CD4-positive, alpha-beta T cell (primary cell): ENCODE data around the gene AHCYL2. TPM values are rescaled to one million over a fixed set of nuclear protein-coding genes. Genes with fewer than 3 reads are reported as not detected.

ENCODE experiments used
- ATAC-seq: fragments of 200-7000 bp; cut with Tn5 transposase; one replicate; pipeline ENCODE4 v1.10.0; 2022; ENCODE audit warnings: mild to moderate bottlenecking; ENCODE audit not compliant: poor library complexity
- CTCF ChIA-PET: fragments of 350-600 bp; sonication (Branson Sonifier 250); formaldehyde crosslinking; loops from one replicate; lab custom pipeline; 2021; ENCODE audit warnings: antibody characterized with exemption, inconsistent platforms; lab: Charles Lee
- POLR2A ChIA-PET: fragments of 350-600 bp; sonication (Branson Sonifier 250); formaldehyde crosslinking; loops from one replicate; lab custom pipeline; 2021; ENCODE audit warnings: antibody characterized with exemption, inconsistent platforms; lab: Charles Lee
- DNase-seq, 14 experiments: peaks; one replicate each; pipeline ENCODE4 v3.0.0-alpha.2; 2013 to 2020; ENCODE audit warnings: mixed read lengths in 2 of 14
- H3K27ac ChIP-seq, 2 donors: one replicate each; pipeline versions ENCODE4 v1.5.1 to v1.7.0; 2013; ENCODE audit warnings: low read length in 2 of 2, low read depth in 1 of 2, mild to moderate bottlenecking in 1 of 2
- H3K27me3 ChIP-seq, 2 experiments: 1 replicate in 1 of 2; 2 replicates in 1 of 2; pipeline versions ENCODE4 v1.6.1 to v1.7.0; 2013; ENCODE audit warnings: low read length in 2 of 2, control low read depth in 1 of 2, mild to moderate bottlenecking in 1 of 2, moderate library complexity in 1 of 2; ENCODE audit not compliant: insufficient read depth in 2 of 2, control insufficient read depth in 1 of 2
- H3K36me3 ChIP-seq: one replicate; pipeline ENCODE4 v1.6.1; 2013; ENCODE audit warnings: low read length, control low read depth; ENCODE audit not compliant: insufficient read depth
- H3K4me1 ChIP-seq: one replicate; pipeline ENCODE4 v1.6.1; 2013; ENCODE audit warnings: low read length, control low read depth; ENCODE audit not compliant: insufficient read depth
- H3K4me3 ChIP-seq: one replicate; pipeline ENCODE4 v1.5.1; 2013; ENCODE audit warnings: mild to moderate bottlenecking, low read length, moderate library complexity
- H3K9me3 ChIP-seq, 2 experiments: 1 replicate in 1 of 2; 2 replicates in 1 of 2; pipeline versions ENCODE4 v1.6.1 to v1.7.0; 2013; ENCODE audit warnings: low read length in 2 of 2, mild to moderate bottlenecking in 2 of 2, control low read depth in 1 of 2, moderate library complexity in 1 of 2; ENCODE audit not compliant: control insufficient read depth in 1 of 2, insufficient read depth in 1 of 2
- H3K27ac Mint-ChIP-seq: one replicate; pipeline ENCODE4 v1.8.0; 2020; ENCODE audit warnings: mixed read lengths
- H3K27me3 Mint-ChIP-seq: one replicate; pipeline ENCODE4 v1.8.0; 2021; ENCODE audit warnings: mixed read lengths
- H3K36me3 Mint-ChIP-seq: one replicate; pipeline ENCODE4 v1.8.0; 2021; ENCODE audit warnings: low read depth, mixed read lengths
- H3K4me1 Mint-ChIP-seq: one replicate; pipeline ENCODE4 v1.8.0; 2021; ENCODE audit warnings: low read depth, mixed read lengths
- H3K4me3 Mint-ChIP-seq: one replicate; pipeline ENCODE4 v1.8.0; 2020; ENCODE audit warnings: mild to moderate bottlenecking, mixed read lengths
- H3K9me3 Mint-ChIP-seq: one replicate; pipeline ENCODE4 v1.8.0; 2020; ENCODE audit warnings: mixed read lengths
- CTCF ChIP-seq: fragments of 200-600 bp; IDR thresholded peaks from one replicate; pipeline ENCODE4 v1.8.0; 2022; ENCODE audit warnings: antibody characterized with exemption, mild to moderate bottlenecking
- intact Hi-C, 2 experiments: fragments of 100-400 bp; cut with DNase I in 1 of 2; cut with micrococcal nuclease in 1 of 2; formaldehyde crosslinking; loops; one replicate each; pipeline versions ENCODE4 v1.15.1 to v1.9.0; 2023 to 2025; cut with DNase I, micrococcal nuclease
- total RNA-seq, 174 experiments: library from RNA in 2 of 174; stranded (reverse) in 2 of 174; gene quantifications; one replicate each; pipeline ENCODE4 v1.2.3 and lab custom pipeline; 2021 to 2026

The AHCYL2 gene
- total RNA-seq, 2 experiments from 2014 or later: 5.8 to 6.0 TPM

- peak in 3 of 14 experiments; percentile 12 to 15 (median 14) for DNase-seq
- Histone ChIP-seq H3K4me1 (peaks cover 13% of the 10 kb centered on the region), H3K27ac (no peak within 1 kb of the TSS), H3K9me3 (no peaks in the 10 kb centered on the region), H3K27me3 (peaks cover 25 to 43% of the 10 kb centered on the region in 2 experiments), H3K36me3 (no peaks in the 10 kb centered on the region), H3K4me3 (peak within 1 kb of the TSS; percentile 38)
- Mint-ChIP-seq H3K36me3 (no peaks in the 10 kb centered on the region), H3K9me3 (no peaks in the 10 kb centered on the region), H3K27me3 (peaks cover 73% of the 10 kb centered on the region), H3K4me3 (peak within 1 kb of the TSS; percentile 87), H3K27ac (no peak within 1 kb of the TSS), H3K4me1 (peaks cover 12% of the 10 kb centered on the region)
- ChIA-PET CTCF (no interaction called here), POLR2A (interaction anchor here (1.7 kb wide), 1 partner anchor 22 kb away, joined by 4 read pairs; no protein-coding TSS in a partner anchor)
- intact Hi-C loops: no loop called here
- ATAC-seq: peak; percentile 44
- no peak for TF ChIP-seq CTCF
Observed at GRCh38 chr7:129188372-129188891, 36.4 kb upstream of the AHCYL2 start, which contains the start of gene SMO. Gene SMO (plus strand): TSS chr7:129188633. CDS start chr7:129189152, 519 bp downstream.

- Histone ChIP-seq H3K4me1 (peaks cover 13% of the 10 kb centered on the region), H3K4me3 (peak overlapping the region; percentile 38), H3K36me3 (no peaks in the 10 kb centered on the region), H3K27me3 (peaks cover 25 to 43% of the 10 kb centered on the region in 2 experiments), H3K27ac (no peak overlapping the region), H3K9me3 (no peaks in the 10 kb centered on the region)
- ChIA-PET POLR2A (interaction anchor here (0.6 to 1.7 kb wide), 2 partner anchors 19 to 22 kb away, joined by 3 to 4 read pairs; no protein-coding TSS in a partner anchor), CTCF (no interaction called here)
- ATAC-seq (peak; percentile 21), DNase-seq (peak in 1 of 14 experiments; percentile 9)
- no peak for TF ChIP-seq CTCF
- intact Hi-C loops: no loop called here
- Mint-ChIP-seq H3K4me1 (peaks cover 12% of the 10 kb centered on the region), H3K27ac (no peak overlapping the region), H3K9me3 (no peaks in the 10 kb centered on the region), H3K27me3 (peaks cover 73% of the 10 kb centered on the region), H3K36me3 (no peaks in the 10 kb centered on the region), H3K4me3 (peak overlapping the region; percentile 58)
Observed at GRCh38 chr7:129188892-129189660, 35.8 kb upstream of the AHCYL2 start.

GRCh38 chr7:129189661-129190310 is 35.0 kb upstream of the AHCYL2 start:
- ChIA-PET POLR2A (interaction anchor here (0.6 to 1.7 kb wide), 2 partner anchors 20 to 23 kb away, joined by 3 to 4 read pairs; no protein-coding TSS in a partner anchor), CTCF (no interaction called here)
- Histone ChIP-seq H3K9me3 (no peaks in the 10 kb centered on the region), H3K36me3 (no peaks in the 10 kb centered on the region), H3K4me1 (peaks cover 13% of the 10 kb centered on the region), H3K4me3 (peak overlapping the region; percentile 14), H3K27ac (no peak overlapping the region), H3K27me3 (peaks cover 25 to 43% of the 10 kb centered on the region in 2 experiments)
- no peak for TF ChIP-seq CTCF
- H3K36me3 Mint-ChIP-seq: no peaks in the 10 kb centered on the region
- H3K4me3 Mint-ChIP-seq: peak overlapping the region; percentile 58
- DNase-seq (no peak), ATAC-seq (no peak)
- intact Hi-C loops: no loop called here
- no peaks in the 10 kb centered on the region for H3K9me3 Mint-ChIP-seq
- peaks cover 12% of the 10 kb centered on the region for H3K4me1 Mint-ChIP-seq
- H3K27ac Mint-ChIP-seq: no peak overlapping the region
- H3K27me3 Mint-ChIP-seq: peaks cover 71% of the 10 kb centered on the region
